GM23338 (cell line): ENCODE measurements around the gene USP35. TPM values are rescaled to one million over a fixed set of nuclear protein-coding genes. Genes with fewer than 3 reads are reported as not detected.
"Not testable (repeated sequence)": the region's sequence is repeated elsewhere in the genome, so short reads cannot be mapped to it uniquely, and the experiment has no call there.

Experiments used
- ATAC-seq: fragments of 200-7000 bp; cut with Tn5 transposase; 3 replicates; pipeline ENCODE4 v1.9.1; 2020
- DNase-seq: peaks from one replicate; pipeline ENCODE4 v3.0.0-alpha.2; 2015; ENCODE audit warnings: low spot score
- H2AFZ ChIP-seq: fragments of 200-600 bp; sonication (generic); 2 replicates; pipeline ENCODE4 v1.8.0; 2016; ENCODE audit warnings: antibody characterized with exemption, mild to moderate bottlenecking, moderate library complexity
- H3F3A ChIP-seq: fragments of 200-600 bp; sonication (generic); replicated peaks from 2 replicates; pipeline ENCODE4 v1.8.0; 2017; ENCODE audit warnings: antibody characterized with exemption, mixed run types, low read depth
- H3K27ac ChIP-seq: fragments of 200-600 bp; sonication (generic); 2 replicates; pipeline ENCODE4 v1.6.1; 2016; ENCODE audit warnings: low read depth
- H3K27me3 ChIP-seq: fragments of 200-600 bp; sonication (generic); 2 replicates; pipeline ENCODE4 v1.8.0; 2016; ENCODE audit warnings: mild to moderate bottlenecking, mixed run types, moderate library complexity; ENCODE audit not compliant: insufficient read depth
- H3K36me3 ChIP-seq: fragments of 200-600 bp; sonication (generic); 2 replicates; pipeline ENCODE4 v1.8.0; 2016; ENCODE audit warnings: mild to moderate bottlenecking; ENCODE audit not compliant: insufficient read depth
- H3K4me1 ChIP-seq: fragments of 200-600 bp; sonication (generic); 2 replicates; pipeline ENCODE4 v1.8.0; 2016; ENCODE audit warnings: mild to moderate bottlenecking, moderate library complexity; ENCODE audit not compliant: insufficient read depth
- H3K4me2 ChIP-seq: fragments of 200-600 bp; sonication (generic); 2 replicates; pipeline ENCODE4 v1.7.1; 2017; ENCODE audit warnings: mixed run types
- H3K4me3 ChIP-seq: fragments of 200-600 bp; sonication (generic); 2 replicates; pipeline ENCODE4 v1.6.1; 2016; ENCODE audit warnings: mixed run types
- H3K79me2 ChIP-seq: fragments of 200-600 bp; sonication (generic); replicated peaks from 2 replicates; pipeline ENCODE4 v1.8.0; 2017; ENCODE audit warnings: mild to moderate bottlenecking; ENCODE audit not compliant: insufficient read depth
- H3K9me2 ChIP-seq: fragments of 200-600 bp; sonication (generic); 2 replicates; pipeline ENCODE4 v1.8.0; 2017; ENCODE audit not compliant: insufficient read depth
- H4K20me1 ChIP-seq: fragments of 200-600 bp; sonication (generic); replicated peaks from 2 replicates; pipeline ENCODE4 v1.8.0; 2017; ENCODE audit warnings: mild to moderate bottlenecking; ENCODE audit not compliant: insufficient read depth
- H3K27ac Mint-ChIP-seq: 2 replicates; pipeline ENCODE4 v1.8.0; 2020; ENCODE audit warnings: inconsistent platforms, mild to moderate bottlenecking, moderate library complexity, mixed read lengths
- H3K27me3 Mint-ChIP-seq: 3 replicates; pipeline ENCODE4 v1.8.0; 2022; ENCODE audit warnings: low read depth, mild to moderate bottlenecking, moderate library complexity, mixed read lengths, inconsistent platforms; ENCODE audit not compliant: insufficient read depth, poor library complexity
- H3K36me3 Mint-ChIP-seq: 3 replicates; pipeline ENCODE4 v1.8.0; 2021; ENCODE audit warnings: low read depth, mild to moderate bottlenecking, inconsistent platforms, moderate library complexity, mixed read lengths
- H3K4me1 Mint-ChIP-seq: 3 replicates; pipeline ENCODE4 v1.8.0; 2020; ENCODE audit warnings: mild to moderate bottlenecking, inconsistent platforms, mixed read lengths
- H3K4me3 Mint-ChIP-seq: 3 replicates; pipeline ENCODE4 v1.8.0; 2021; ENCODE audit warnings: moderate library complexity, mild to moderate bottlenecking, inconsistent platforms, mixed read lengths
- H3K9me3 Mint-ChIP-seq: 3 replicates; pipeline ENCODE4 v1.8.0; 2020; ENCODE audit warnings: moderate library complexity, mild to moderate bottlenecking, inconsistent platforms, mixed read lengths
- CREB1 ChIP-seq: fragments of 250-450 bp; sonication (Bioruptor Pico); IDR thresholded peaks from 2 replicates; pipeline ENCODE4 v1.5.0; 2020; ENCODE audit warnings: low read depth, mild to moderate bottlenecking, moderate library complexity
- EZH2 ChIP-seq: fragments of 200-600 bp; sonication (generic); IDR thresholded peaks from one replicate; pipeline ENCODE4 v1.8.0; 2017; ENCODE audit warnings: antibody characterized with exemption, mild to moderate bottlenecking, low read depth; ENCODE audit not compliant: unreplicated experiment
- JUNB ChIP-seq: IDR thresholded peaks from one replicate; pipeline ENCODE4 v1.6.1; 2016; ENCODE audit warnings: antibody characterized with exemption; ENCODE audit not compliant: unreplicated experiment
- NANOG ChIP-seq: IDR thresholded peaks from 2 replicates; pipeline ENCODE4 v1.6.1; 2016; ENCODE audit warnings: antibody characterized with exemption, borderline replicate concordance
- POLR2AphosphoS5 ChIP-seq: IDR thresholded peaks from 2 replicates; pipeline ENCODE4 v1.6.1; 2016; ENCODE audit warnings: antibody characterized with exemption, low read depth
- STAT1 ChIP-seq: IDR thresholded peaks from one replicate; pipeline ENCODE4 v1.6.1; 2016; ENCODE audit warnings: antibody characterized with exemption; ENCODE audit not compliant: unreplicated experiment
- ZNF114 ChIP-seq: fragments of 250-450 bp; sonication (Bioruptor Pico); IDR thresholded peaks from 2 replicates; pipeline ENCODE4 v1.5.0; 2020; ENCODE audit warnings: mild to moderate bottlenecking, moderate library complexity
- ZNF331 ChIP-seq: fragments of 250-450 bp; sonication (Bioruptor Pico); IDR thresholded peaks from 2 replicates; pipeline ENCODE4 v1.5.0; 2020; ENCODE audit warnings: low read depth, mild to moderate bottlenecking, moderate library complexity
- polyA plus RNA-seq: library from polyadenylated mRNA; unstranded; fragments of >200 nt; fragmentation: Nextera tagmentation; extraction: Ambion mirVana; gene quantifications from 2 replicates; pipeline ENCODE4 v1.2.1, GENCODE V29; 2016
- total RNA-seq: library from RNA; depleted of rRNA; stranded (reverse); fragments of >200 nt; shearing (Covaris generic); gene quantifications from 2 replicates; pipeline ENCODE4 v1.2.3, GENCODE V29; 2014
- TF ChIP-seq, protein P1 (sequence below), 2 experiments: fragments of 200-600 bp in 1 of 2; sonication (generic) in 1 of 2; conservative IDR thresholded peaks; 2 replicates each; pipeline versions ENCODE4 v1.5.1 to v1.6.1; 2016 to 2017; ENCODE audit warnings: antibody characterized with exemption in 2 of 2, low read depth in 2 of 2, mild to moderate bottlenecking in 2 of 2, moderate library complexity in 1 of 2
- TF ChIP-seq, protein P2 (sequence below): IDR thresholded peaks from one replicate; pipeline ENCODE4 v1.6.1; 2018; ENCODE audit warnings: antibody characterized with exemption; ENCODE audit not compliant: unreplicated experiment
- TF ChIP-seq, protein P3 (sequence below): fragments of 250-450 bp; sonication (Bioruptor Pico); IDR thresholded peaks from 2 replicates; pipeline ENCODE4 v1.5.0; 2020; ENCODE audit warnings: mild to moderate bottlenecking, moderate library complexity

The USP35 gene
- total and polyA plus RNA-seq, 2 experiments from 2014 or later = 2.5 to 10.7 TPM

DNA sequence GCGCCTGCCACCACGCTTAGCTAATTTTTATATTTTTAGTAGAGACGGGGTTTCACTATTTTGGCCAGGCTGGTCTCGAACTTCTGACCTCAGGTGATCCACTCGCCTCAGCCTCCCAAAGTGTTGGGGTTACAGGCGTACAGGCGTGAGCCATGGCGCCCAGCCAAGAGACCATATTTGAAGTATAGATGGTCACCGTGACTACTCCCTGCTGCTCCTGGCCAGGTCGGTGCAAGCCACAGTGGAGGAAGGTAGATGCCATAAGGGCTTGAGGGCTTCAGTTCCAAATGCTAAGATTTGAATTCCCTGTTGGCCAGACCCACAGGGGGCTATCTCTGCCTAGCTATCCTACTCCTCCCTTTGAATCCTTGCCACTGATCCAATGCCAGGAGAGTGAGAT is 34.0 kb downstream of the USP35 start:
- H3F3A ChIP-seq, H2AFZ ChIP-seq, H4K20me1 ChIP-seq, H3K27me3 Mint-ChIP-seq, H3K4me1 ChIP-seq, H3K36me3 ChIP-seq, H3K4me3 Mint-ChIP-seq, H3K79me2 ChIP-seq, H3K4me2 ChIP-seq, DNase-seq, H3K4me3 ChIP-seq, H3K27ac Mint-ChIP-seq, H3K9me2 ChIP-seq, ATAC-seq, H3K27ac ChIP-seq, H3K9me3 Mint-ChIP-seq, H3K4me1 Mint-ChIP-seq, H3K27me3 ChIP-seq: not testable (repeated sequence)
- peaks cover 13% of the 10 kb centered on the region; the same call in 1 of the 3 replicates for H3K36me3 Mint-ChIP-seq

DNA sequence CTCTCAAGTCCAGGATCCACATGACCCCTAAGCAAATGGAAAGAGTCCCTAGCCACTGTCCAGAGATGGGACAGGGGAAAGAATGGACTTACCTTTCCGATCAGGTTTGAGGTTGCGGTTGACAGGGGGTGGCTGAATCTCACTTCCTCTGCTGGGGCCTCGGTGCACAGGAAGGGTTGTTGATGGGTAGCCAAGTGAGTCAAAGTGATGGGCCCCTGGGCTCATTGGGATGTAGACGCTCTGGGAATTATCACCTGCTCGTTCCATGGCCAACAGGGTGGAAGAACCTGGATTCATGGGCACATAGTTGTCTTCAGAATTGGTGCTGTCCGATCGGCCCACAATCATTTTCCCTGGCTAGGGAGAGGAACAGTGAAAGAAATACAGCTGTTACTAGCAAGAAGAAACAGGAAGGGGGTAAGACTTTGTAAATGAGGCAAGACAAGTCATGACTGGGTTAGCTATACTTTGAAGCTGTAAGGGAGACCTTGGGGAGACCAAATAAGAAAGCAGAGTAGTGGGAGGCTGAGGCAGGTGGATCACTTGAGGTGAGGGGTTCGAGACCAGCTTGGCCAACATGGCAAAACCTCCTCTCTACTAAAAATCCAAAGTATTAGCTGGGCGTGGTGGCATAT is 34.7 kb downstream of the USP35 start:
- H3K27ac ChIP-seq = no peak overlapping the region
- H3K36me3 ChIP-seq = no peaks in the 10 kb centered on the region
- no peaks in the 10 kb centered on the region for H3K9me2 ChIP-seq
- H3K27me3 Mint-ChIP-seq = peaks cover 4% of the 10 kb centered on the region
- no peaks in the 10 kb centered on the region for H3K27me3 ChIP-seq
- H3K79me2 ChIP-seq = no peaks in the 10 kb centered on the region
- no peak overlapping the region for H2AFZ ChIP-seq
- no peak overlapping the region for H3K4me3 ChIP-seq
- no peak overlapping the region for H3K4me2 ChIP-seq
- no peak overlapping the region for H3K4me3 Mint-ChIP-seq
- no peak for DNase-seq
- H3K9me3 Mint-ChIP-seq = no peaks in the 10 kb centered on the region; the same call in 2 of the 3 replicates
- no peaks in the 10 kb centered on the region for H3K4me1 ChIP-seq
- no peaks in the 10 kb centered on the region for H3F3A ChIP-seq
- H4K20me1 ChIP-seq = no peaks in the 10 kb centered on the region
- peaks cover 12% of the 10 kb centered on the region; the same call in 1 of the 3 replicates for H3K36me3 Mint-ChIP-seq
- ATAC-seq = no peak
- H3K27ac Mint-ChIP-seq = no peak overlapping the region
- no peaks in the 10 kb centered on the region; the same call in 2 of the 3 replicates for H3K4me1 Mint-ChIP-seq
- TF ChIP-seq, protein P1, sequence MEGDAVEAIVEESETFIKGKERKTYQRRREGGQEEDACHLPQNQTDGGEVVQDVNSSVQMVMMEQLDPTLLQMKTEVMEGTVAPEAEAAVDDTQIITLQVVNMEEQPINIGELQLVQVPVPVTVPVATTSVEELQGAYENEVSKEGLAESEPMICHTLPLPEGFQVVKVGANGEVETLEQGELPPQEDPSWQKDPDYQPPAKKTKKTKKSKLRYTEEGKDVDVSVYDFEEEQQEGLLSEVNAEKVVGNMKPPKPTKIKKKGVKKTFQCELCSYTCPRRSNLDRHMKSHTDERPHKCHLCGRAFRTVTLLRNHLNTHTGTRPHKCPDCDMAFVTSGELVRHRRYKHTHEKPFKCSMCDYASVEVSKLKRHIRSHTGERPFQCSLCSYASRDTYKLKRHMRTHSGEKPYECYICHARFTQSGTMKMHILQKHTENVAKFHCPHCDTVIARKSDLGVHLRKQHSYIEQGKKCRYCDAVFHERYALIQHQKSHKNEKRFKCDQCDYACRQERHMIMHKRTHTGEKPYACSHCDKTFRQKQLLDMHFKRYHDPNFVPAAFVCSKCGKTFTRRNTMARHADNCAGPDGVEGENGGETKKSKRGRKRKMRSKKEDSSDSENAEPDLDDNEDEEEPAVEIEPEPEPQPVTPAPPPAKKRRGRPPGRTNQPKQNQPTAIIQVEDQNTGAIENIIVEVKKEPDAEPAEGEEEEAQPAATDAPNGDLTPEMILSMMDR (conservative IDR thresholded peaks at IDR 0.05; ENCODE audit: low read depth in 2 of 2) = no peak
- TF ChIP-seq ZNF114 (CRISPR knock-in tag) = no peak
- TF ChIP-seq STAT1 = no peak
- TF ChIP-seq CREB1 (CRISPR knock-in tag) = no peak
- no peak for TF ChIP-seq POLR2AphosphoS5
- TF ChIP-seq EZH2 = no peak
- no peak for TF ChIP-seq NANOG
- no peak for TF ChIP-seq ZNF331 (CRISPR knock-in tag)
- TF ChIP-seq, protein P2, sequence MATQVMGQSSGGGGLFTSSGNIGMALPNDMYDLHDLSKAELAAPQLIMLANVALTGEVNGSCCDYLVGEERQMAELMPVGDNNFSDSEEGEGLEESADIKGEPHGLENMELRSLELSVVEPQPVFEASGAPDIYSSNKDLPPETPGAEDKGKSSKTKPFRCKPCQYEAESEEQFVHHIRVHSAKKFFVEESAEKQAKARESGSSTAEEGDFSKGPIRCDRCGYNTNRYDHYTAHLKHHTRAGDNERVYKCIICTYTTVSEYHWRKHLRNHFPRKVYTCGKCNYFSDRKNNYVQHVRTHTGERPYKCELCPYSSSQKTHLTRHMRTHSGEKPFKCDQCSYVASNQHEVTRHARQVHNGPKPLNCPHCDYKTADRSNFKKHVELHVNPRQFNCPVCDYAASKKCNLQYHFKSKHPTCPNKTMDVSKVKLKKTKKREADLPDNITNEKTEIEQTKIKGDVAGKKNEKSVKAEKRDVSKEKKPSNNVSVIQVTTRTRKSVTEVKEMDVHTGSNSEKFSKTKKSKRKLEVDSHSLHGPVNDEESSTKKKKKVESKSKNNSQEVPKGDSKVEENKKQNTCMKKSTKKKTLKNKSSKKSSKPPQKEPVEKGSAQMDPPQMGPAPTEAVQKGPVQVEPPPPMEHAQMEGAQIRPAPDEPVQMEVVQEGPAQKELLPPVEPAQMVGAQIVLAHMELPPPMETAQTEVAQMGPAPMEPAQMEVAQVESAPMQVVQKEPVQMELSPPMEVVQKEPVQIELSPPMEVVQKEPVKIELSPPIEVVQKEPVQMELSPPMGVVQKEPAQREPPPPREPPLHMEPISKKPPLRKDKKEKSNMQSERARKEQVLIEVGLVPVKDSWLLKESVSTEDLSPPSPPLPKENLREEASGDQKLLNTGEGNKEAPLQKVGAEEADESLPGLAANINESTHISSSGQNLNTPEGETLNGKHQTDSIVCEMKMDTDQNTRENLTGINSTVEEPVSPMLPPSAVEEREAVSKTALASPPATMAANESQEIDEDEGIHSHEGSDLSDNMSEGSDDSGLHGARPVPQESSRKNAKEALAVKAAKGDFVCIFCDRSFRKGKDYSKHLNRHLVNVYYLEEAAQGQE = no peak
- no peak for TF ChIP-seq JUNB
- TF ChIP-seq, protein P3, sequence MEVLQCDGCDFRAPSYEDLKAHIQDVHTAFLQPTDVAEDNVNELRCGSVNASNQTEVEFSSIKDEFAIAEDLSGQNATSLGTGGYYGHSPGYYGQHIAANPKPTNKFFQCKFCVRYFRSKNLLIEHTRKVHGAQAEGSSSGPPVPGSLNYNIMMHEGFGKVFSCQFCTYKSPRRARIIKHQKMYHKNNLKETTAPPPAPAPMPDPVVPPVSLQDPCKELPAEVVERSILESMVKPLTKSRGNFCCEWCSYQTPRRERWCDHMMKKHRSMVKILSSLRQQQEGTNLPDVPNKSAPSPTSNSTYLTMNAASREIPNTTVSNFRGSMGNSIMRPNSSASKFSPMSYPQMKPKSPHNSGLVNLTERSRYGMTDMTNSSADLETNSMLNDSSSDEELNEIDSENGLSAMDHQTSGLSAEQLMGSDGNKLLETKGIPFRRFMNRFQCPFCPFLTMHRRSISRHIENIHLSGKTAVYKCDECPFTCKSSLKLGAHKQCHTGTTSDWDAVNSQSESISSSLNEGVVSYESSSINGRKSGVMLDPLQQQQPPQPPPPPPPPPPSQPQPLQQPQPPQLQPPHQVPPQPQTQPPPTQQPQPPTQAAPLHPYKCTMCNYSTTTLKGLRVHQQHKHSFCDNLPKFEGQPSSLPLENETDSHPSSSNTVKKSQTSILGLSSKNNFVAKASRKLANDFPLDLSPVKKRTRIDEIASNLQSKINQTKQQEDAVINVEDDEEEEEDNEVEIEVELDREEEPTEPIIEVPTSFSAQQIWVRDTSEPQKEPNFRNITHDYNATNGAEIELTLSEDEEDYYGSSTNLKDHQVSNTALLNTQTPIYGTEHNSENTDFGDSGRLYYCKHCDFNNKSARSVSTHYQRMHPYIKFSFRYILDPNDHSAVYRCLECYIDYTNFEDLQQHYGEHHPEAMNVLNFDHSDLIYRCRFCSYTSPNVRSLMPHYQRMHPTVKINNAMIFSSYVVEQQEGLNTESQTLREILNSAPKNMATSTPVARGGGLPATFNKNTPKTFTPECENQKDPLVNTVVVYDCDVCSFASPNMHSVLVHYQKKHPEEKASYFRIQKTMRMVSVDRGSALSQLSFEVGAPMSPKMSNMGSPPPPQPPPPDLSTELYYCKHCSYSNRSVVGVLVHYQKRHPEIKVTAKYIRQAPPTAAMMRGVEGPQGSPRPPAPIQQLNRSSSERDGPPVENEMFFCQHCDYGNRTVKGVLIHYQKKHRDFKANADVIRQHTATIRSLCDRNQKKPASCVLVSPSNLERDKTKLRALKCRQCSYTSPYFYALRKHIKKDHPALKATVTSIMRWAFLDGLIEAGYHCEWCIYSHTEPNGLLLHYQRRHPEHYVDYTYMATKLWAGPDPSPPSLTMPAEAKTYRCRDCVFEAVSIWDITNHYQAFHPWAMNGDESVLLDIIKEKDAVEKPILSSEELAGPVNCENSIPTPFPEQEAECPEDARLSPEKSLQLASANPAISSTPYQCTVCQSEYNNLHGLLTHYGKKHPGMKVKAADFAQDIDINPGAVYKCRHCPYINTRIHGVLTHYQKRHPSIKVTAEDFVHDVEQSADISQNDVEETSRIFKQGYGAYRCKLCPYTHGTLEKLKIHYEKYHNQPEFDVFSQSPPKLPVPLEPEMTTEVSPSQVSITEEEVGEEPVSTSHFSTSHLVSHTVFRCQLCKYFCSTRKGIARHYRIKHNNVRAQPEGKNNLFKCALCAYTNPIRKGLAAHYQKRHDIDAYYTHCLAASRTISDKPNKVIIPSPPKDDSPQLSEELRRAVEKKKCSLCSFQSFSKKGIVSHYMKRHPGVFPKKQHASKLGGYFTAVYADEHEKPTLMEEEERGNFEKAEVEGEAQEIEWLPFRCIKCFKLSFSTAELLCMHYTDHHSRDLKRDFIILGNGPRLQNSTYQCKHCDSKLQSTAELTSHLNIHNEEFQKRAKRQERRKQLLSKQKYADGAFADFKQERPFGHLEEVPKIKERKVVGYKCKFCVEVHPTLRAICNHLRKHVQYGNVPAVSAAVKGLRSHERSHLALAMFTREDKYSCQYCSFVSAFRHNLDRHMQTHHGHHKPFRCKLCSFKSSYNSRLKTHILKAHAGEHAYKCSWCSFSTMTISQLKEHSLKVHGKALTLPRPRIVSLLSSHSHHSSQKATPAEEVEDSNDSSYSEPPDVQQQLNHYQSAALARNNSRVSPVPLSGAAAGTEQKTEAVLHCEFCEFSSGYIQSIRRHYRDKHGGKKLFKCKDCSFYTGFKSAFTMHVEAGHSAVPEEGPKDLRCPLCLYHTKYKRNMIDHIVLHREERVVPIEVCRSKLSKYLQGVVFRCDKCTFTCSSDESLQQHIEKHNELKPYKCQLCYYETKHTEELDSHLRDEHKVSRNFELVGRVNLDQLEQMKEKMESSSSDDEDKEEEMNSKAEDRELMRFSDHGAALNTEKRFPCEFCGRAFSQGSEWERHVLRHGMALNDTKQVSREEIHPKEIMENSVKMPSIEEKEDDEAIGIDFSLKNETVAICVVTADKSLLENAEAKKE (CRISPR knock-in tag) = no peak
